GM18870 (cell line): Measurements from ENCODE around the gene SOX8.

Experiments
- ATAC-seq: cut with Tn5 transposase; IDR thresholded peaks from one replicate; pipeline ENCODE4 v1.9.1; 2021; ENCODE audit warnings: moderate library complexity; ENCODE audit not compliant: unreplicated experiment

The SOX8 gene

GRCh38 chr16:1003391-1004347, 22.1 kb downstream of the SOX8 start:
- ATAC-seq, result no peak

GRCh38 chr16:1005286-1005685, 23.7 kb downstream of the SOX8 start:
- ATAC-seq, result no peak

- ATAC-seq, result no peak
These were observed 25.2 kb downstream of the SOX8 start for GRCh38 chr16:1006781-1007180.

GRCh38 chr16:1007284-1007850, 25.8 kb downstream of the SOX8 start:
- no peak for ATAC-seq

GRCh38 chr16:1008085-1008484, 26.5 kb downstream of the SOX8 start:
- ATAC-seq, result no peak

GRCh38 chr16:1009358-1010150, 28.0 kb downstream of the SOX8 start:
- ATAC-seq, result no peak

GRCh38 chr16:1010251-1010650, 28.7 kb downstream of the SOX8 start:
- ATAC-seq, result no peak

- no peak for ATAC-seq
These were observed 29.2 kb downstream of the SOX8 start for GRCh38 chr16:1010815-1011214.

- no peak for ATAC-seq
These were observed 29.9 kb downstream of the SOX8 start for GRCh38 chr16:1011316-1012082.

- no peak for ATAC-seq
These were observed 30.6 kb downstream of the SOX8 start for GRCh38 chr16:1012135-1012534.

GRCh38 chr16:1012722-1013592, 31.4 kb downstream of the SOX8 start:
- no peak for ATAC-seq

- ATAC-seq, result no peak
These were observed 32.0 kb downstream of the SOX8 start for GRCh38 chr16:1013593-1013900.

GRCh38 chr16:1014221-1014620, 32.7 kb downstream of the SOX8 start:
- no peak for ATAC-seq

- ATAC-seq, result no peak
These were observed 33.4 kb downstream of the SOX8 start for GRCh38 chr16:1014771-1015495.

- no peak for ATAC-seq
These were observed 37.1 kb downstream of the SOX8 start for GRCh38 chr16:1018447-1019198.

GRCh38 chr16:1019231-1020090, 37.9 kb downstream of the SOX8 start:
- no peak for ATAC-seq

GRCh38 chr16:1020091-1020399, 38.5 kb downstream of the SOX8 start:
- ATAC-seq, result no peak

GRCh38 chr16:1020591-1020990, 39.0 kb downstream of the SOX8 start:
- ATAC-seq, result no peak
